Measurements from ENCODE around the gene BRSK1.
A peak's percentile ranks its signal among the peaks of the same experiment; 100 is the strongest.

BRSK1 gene

GRCh38 chr19:55273978-55274707 lies 9.7 kb upstream of the BRSK1 start:
- no peak for DNase-seq

DNA sequence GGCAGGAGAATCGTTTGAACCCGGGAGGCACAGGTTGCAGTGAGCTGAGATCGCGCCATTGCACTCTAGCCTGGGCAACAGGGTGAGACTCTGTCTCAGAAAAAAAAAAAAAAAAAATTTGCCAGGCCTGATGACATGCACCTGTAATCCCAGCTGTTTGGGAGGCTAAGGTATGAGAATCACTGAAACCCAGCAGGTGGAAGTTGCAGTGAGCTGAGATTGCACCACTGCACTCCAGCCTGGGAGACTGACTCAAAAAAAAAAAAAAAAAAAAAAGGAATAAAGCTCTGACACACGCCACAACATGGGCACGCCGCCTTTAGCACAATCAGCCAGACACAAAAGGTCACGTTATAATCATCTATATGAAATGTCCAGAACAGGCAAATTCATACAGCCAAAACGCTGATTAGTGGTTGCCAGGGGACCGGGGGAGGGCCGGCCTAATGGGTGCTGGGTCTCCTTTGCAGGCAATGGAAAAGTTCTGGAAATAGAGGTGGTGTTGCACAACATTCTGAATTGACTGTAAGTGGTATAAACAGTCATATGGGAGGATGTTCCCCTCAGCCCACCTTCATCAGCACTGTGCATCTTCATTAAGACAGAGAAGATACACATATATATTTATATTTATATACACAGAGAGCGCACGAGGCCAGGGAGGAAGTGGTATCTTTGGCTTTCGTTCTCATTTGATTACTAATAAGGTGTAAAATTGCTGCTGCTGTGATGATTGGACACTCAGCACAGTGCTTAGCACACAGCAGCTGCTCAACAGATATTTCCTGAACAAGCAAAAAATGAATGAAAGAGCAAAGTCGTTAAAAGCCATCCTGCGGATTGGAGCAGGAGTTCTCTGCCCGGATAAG lies 7.7 kb upstream of the BRSK1 start:
- peak in 1 of 3 donors; percentile 15 for DNase-seq

DNA sequence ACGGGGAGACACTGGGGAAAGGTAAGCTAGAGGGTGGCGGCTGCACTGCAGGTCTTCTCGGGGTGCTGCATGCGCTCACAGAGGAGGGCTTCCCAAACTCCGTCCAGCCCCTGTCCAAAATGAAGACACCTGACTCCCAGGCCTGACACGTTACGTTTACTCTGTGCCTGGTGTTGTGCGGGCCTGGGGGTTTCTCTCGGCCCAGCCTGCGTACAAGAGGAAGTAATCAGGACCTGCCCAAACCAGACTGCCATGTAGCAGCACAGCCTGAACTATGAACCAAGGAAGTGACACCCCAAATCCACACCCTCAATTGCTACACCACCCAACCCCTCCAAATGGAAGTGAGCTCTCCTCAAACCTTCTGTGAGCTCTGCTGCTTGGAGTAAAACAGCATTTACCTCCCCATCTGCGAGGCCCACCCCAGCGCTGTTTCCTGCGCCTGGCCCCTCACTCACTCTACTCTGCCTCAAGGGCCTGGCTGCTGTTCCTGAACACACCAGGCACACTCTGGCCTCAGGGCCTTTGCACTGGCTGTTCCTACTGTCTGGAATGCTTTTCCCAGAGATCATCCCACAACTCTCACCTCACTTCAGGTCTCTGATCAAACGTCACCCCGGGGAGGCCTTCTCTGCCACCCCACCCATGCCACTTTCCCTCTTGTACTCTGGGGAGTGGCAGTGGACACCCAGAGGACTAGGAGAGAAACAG lies 6.9 kb upstream of the BRSK1 start:
- no peak for DNase-seq

DNA sequence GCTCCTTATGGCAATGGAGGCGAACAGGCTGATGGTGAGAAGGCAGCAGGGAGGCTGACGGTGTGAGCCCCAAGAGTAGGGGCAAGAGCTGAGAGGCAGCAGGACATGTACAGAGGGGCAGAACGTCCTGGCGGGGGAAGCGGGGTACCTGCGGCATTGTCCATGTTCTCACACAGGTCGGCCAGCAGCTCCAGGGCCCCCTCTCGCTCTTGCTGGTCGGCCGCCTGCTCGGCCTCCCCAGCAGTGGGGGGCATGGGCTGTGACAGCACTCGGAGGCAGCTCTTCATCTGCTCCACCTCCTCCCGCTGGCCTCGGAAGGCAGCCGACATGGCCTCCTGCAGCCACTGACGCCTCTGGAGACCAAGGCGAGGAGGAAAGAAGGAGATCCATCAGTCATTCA lies 6.3 kb upstream of the BRSK1 start:
- DNase-seq: no peak

DNA sequence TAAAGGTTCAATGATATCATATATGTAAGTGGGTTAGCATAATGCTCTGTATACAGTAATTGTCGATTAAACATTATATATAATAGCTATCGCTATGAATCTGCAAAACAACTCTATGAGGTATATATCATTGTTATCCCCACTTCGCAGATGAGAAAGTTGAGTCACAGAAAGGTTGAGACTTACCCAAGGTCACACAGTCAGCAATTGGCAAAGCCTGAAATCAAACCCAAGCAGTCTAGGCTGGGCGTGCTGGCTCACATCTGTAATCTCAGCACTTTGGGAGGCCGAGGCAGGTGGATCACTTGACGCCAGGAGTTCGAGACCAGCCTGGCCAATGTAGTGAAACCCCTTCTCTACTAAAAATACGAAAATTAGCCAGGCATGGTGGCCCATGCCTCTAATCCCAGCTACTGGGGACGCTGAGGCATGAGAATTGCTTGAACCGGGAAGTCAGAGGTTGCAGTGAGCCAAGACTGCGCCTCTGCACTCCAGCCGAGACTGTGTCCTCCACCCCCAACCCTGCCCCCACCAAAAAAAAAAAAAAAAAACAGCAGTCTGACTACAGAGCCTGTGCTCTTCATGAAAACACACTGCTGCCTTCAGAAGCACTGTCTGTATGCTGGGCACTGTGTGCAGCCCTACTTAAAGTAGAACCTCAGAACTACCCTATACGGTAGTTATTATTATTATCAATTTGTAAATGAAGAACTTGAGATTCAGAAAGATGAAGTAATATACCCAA lies 5.2 kb upstream of the BRSK1 start:
- no peak for DNase-seq

GRCh38 chr19:55279340-55279739 lies 4.5 kb upstream of the BRSK1 start:
- DNase-seq: no peak

DNA sequence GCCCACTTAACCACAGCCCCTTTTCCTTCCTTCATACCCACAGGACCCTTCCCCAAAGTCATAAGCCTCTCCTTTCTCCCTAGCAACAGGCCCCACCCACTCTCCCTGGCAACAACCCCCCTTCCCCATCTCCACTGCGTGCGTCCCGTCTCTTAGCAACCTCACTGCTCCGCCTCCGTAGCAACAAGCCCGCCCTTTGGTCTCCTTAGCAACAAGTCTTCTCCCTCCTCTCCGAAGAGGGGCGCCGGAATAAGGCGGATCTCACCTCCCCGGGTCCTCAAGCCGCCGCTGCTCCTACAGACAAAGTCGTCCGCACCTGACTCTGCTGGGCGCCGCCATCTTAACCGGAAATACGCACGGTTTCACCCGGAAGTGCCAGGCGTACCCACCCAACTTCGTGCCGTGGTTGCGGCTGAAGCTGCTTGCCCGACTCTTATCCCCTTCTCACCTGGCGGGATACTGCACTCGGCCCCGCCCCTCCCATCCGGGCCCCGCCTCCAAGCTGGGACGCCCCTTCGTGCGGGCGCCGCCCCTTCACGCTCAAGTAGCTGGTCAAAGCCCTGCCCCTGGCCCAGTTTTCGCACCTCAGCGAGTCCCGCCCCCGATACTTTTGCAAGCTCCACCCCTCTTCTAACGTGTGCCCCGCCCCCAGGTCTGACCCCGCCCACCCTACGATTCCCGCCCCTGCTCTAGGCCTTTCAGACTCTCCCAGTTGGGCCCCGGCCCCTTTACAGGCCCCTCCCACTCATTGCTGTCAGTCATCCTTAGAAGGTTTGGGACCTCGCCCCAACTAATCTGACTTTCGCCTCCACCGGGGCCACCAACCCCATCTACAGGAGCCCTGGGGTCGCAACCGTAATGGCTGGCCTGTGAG lies 3.8 kb upstream of the BRSK1 start, which contains the start of gene HSPBP1:
TSS of gene HSPBP1 (minus strand) at position 341 of the 874 bp plus-strand sequence. CDS start 502 bp downstream, outside the sequence.
- peak; percentile 86 to 88 (median 88) for DNase-seq

- DNase-seq: no peak
Observed at GRCh38 chr19:55284405-55285058, 735 bp downstream of the BRSK1 start.

DNA sequence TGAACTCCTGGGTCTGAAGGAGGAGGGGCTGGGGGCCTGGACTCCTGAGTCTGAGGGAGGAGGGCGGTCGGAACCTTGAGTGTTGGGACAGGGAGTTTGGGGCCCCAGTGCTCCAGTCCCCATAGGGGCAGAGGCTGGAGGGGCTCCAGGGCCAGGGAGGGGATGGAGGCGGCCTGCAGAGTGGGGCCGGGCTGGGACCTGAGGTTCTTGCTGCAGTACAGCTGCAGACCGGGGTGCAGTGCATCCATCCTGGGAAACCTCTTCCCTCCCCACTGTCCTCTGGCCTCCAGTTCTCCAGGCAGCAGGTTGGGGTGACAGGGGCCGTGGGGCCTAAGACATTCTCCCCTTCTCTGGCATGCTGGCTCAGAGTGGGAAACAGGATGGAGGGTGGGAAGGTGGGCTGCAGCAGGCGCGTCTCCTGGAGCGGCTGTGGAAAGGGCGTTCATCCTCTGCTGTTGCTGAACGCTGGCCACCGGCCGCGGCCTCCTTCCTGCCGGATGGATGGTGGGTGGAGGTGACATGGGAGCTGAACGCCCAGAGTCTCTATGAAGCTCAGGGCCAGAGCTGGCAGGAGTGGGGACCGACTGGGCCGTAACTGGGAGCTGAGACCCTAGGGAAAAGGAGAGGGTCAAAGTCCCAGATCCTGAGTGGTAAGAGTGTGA lies 1.6 kb downstream of the BRSK1 start:
- DNase-seq: no peak

DNA sequence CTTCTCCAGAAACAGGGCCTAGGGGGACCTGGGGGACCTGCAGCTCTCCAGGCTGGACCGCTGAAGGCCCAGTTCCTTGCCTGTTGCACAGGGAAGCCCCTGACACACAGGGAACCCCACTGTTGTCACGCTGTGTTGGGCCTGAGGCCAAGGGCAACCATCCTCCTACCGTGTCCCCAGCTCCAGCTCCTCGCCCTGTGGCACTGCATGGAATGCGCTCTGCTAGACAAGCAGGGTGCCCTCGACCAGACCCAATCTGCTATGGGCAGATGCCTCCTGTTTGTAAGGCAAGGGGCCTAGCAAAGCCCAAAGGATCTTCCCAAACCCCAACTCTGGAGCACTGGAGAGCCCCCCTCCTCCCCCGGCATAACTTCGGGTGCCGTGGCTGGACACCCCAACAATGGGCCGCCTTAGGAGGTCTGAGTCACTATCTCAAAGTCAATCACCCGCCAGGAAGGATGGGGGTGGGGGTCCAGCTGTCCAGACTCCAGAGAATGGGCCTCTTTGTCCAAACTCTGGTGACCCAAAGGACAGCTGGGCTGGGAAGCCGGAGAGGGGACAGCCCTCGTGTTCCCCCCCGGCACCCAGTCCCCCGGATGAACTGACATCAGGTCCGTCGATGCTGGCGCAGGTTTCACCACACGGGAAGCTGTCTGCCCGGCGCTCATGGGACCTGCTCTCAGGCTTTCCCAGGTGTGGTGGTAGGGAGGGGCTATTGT lies 3.7 kb downstream of the BRSK1 start:
- DNase-seq: no peak

DNA sequence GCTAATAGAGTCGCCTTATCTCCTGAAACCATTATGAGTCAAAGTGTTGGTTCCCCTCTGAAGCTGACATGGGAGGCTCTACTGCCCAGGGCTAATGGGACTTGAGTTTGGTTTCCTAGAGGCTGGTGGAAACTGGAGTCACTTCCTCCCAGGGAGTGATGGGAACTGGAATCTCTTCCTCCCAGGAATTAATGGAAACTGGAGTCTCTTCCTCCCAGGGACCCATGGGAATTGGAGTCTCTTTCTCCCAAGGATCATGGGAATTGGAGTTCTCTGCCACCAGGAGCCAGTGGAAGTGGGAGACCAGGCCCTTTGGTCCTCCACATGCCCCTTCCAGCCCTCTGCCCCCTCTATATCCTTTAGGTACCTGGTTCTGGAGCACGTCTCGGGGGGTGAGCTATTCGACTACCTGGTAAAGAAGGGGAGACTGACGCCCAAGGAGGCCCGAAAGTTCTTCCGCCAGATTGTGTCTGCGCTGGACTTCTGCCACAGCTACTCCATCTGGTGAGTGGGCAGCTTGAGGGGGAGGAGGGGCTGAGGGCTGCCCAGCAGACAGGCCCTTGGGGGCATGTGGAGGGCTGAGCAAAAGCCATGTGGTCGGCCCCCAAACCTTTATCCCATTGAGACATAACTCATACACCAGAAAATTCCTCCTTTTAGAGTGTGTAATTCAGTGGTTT lies 5.5 kb downstream of the BRSK1 start:
- DNase-seq: no peak

- no peak for DNase-seq
Observed at GRCh38 chr19:55297267-55297666, 13.5 kb downstream of the BRSK1 start.

DNA sequence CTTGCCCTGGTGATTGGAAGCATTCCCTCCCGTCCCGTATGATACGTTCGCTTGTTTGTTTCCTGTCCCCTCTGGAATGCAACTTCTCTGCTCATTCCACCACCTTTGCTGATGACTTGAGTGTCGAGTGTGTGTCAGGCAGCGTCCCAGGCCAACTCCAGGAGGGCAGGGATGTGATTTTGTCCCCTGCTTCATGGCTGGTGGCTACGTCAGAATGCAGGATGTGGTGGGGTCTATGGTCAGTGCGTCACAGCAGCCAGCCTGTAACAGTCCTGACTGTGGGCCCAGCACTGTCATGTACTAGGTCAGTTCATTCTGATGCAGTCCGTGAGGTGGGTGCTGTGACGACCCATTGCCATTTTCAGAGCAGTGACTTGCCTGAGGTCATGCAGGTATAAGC lies 16.2 kb downstream of the BRSK1 start:
- DNase-seq: no peak

GRCh38 chr19:55300886-55301458 lies 17.2 kb downstream of the BRSK1 start:
- no peak for DNase-seq

- DNase-seq: peak; percentile 91 to 95 (median 94)
Observed at GRCh38 chr19:55301459-55302317, 17.9 kb downstream of the BRSK1 start.

GRCh38 chr19:55302318-55302703 lies 18.5 kb downstream of the BRSK1 start:
- no peak for DNase-seq

DNA sequence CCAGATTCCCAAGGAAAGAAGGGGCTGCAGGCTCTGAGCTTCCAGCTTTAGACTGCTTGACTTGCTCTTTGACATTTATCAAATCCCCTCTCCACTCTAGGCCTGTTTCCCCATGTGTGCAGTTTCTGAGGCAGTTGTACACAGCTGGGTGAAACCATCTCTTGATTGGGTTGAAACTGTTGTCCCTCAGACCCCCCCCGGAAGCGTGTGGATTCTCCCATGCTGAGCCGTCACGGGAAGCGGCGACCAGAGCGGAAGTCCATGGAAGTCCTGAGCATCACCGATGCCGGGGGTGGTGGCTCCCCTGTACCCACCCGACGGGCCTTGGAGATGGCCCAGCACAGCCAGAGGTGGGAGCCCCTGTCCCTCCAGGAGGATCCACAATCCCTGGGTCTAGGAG lies 19.7 kb downstream of the BRSK1 start:
- DNase-seq: no peak
